ENCODE measurements around the gene UBALD1.

Gene UBALD1

DNA sequence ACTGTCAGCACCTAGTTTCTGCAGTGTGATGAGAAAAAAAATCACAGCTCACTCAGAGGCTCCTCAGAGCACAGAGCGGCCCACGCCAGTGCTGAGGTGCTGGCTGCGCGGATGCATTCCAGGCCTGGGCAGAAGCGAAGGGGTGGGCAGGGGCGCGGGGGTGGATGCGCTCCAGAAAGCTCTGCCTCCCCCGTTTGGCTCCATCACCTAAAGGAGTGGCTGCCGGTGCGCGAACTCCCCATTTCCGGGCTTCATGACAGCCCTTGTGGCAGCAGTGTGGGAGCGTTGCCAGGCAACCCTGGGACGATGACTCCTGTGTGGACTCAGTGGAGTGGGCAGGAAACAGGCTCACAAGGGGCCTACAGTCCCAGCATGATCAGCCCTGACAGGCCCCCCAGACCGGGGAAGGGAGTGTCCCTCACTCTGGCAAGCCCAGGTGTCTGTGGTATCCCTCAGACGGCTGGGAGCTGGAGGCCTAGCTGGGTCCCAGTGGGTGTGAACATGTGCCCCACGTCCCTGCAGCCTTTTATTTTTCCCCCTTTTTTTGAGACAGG, 45.8 kb upstream of the UBALD1 start:
- peak overlapping the region; percentile 37 for H3K9ac ChIP-seq (ENCODE audit: low read length)
- H2BK15ac ChIP-seq (ENCODE audit: low read depth, poor library complexity, severe bottlenecking) = no peak overlapping the region
- no peak overlapping the region for H4K8ac ChIP-seq (ENCODE audit: low read length)
- no peak overlapping the region for H2AFZ ChIP-seq (ENCODE audit: low read depth, low read length)
- no peak for DNase-seq
- H3K79me1 ChIP-seq (replicated peaks; ENCODE audit: low read length, poor library complexity, severe bottlenecking) = peaks cover 59% of the 10 kb centered on the region
- WGBS = 88% methylated on average over 18 of the region's 18 CpGs
- no peak overlapping the region for H3K4me3 ChIP-seq (ENCODE audit: insufficient read depth in 1 of 2, low read depth in 1 of 2, low read length in 2 of 2)
- H3K9me3 ChIP-seq (ENCODE audit: control insufficient read depth, low read length) = no peaks in the 10 kb centered on the region
- no peak overlapping the region for H3K18ac ChIP-seq (ENCODE audit: low read depth in 1 of 2, low read length in 2 of 2)
- no peak overlapping the region for H3K23ac ChIP-seq (ENCODE audit: low read length in 2 of 2)
- H4K91ac ChIP-seq (ENCODE audit: low read length) = no peak overlapping the region
- H3K4me2 ChIP-seq (ENCODE audit: low read length, poor library complexity, severe bottlenecking) = no peak overlapping the region
- H2AK5ac ChIP-seq (ENCODE audit: low read length, severe bottlenecking) = no peak overlapping the region
- no peak overlapping the region for H2BK12ac ChIP-seq (ENCODE audit: low read length in 2 of 2)
- peaks cover 54 to 89% of the 10 kb centered on the region in 2 experiments for H3K36me3 ChIP-seq (ENCODE audit: control insufficient read depth in 1 of 2, insufficient read depth in 2 of 2, low read depth in 1 of 2, low read length in 2 of 2)
- no peak overlapping the region for H3K27ac ChIP-seq (ENCODE audit: low read length, poor library complexity, severe bottlenecking)
- H3K4ac ChIP-seq (ENCODE audit: low read depth in 1 of 2, low read length in 2 of 2) = no peak overlapping the region
- H3K4me1 ChIP-seq (ENCODE audit: control insufficient read depth, insufficient read depth, low read depth, low read length) = peaks cover 29% of the 10 kb centered on the region
- no peak overlapping the region for H2BK120ac ChIP-seq (ENCODE audit: low read depth, low read length)
- H3K27me3 ChIP-seq (ENCODE audit: control insufficient read depth in 1 of 2, insufficient read depth in 1 of 2, low read length in 2 of 2) = no peaks in the 10 kb centered on the region
- H2BK5ac ChIP-seq (ENCODE audit: low read depth, low read length, poor library complexity, severe bottlenecking) = no peak overlapping the region
- no peak overlapping the region for H3K14ac ChIP-seq (ENCODE audit: low read length in 2 of 2)

DNA sequence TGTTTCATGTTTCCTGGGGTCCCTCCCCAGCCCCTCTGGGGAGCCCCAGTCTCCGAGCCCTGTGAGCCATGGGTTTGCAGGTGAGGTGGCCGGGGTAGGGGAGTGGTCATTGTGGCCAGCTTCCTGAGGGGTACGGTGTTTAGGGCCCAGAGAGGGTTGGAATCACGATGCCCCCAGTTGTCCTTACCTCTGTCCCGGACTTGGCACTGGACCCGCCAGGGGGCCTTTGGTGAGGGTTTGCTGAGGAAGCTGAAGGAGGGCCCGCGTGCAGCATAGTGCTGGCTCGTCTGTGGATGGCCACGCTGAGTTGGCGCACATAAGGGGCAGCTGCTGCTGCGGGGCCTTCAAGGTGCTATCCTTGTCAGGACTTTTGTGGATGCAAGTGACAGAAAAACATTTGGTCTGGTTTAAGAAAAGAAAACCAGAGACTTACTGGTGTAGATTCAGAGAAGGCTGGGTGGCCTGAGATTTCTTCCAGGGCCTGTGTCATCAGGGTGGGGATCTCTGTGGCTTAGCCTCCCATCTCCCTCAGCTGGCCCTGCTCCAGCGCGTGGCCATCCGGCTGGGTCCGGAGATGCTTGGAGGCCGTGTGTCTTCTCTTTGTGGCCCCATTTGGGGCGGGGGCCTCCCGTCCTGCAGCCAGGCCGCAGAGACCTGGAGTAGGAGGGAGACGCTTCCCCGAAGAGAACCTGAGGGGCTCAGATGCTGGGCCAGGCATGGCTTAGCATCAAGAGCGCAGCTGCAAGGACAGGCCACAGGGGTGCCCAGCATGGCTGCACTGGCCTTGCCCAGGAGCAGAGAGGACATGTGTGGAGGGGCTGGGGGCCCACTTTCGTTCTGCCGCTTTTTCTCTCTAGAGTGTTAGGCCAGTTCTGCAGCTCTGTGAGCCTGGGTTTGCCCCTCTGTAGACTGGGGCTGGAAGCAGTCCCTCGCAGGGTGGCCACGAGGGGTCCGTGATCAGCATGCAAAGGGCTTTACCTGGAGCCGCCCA, 45.0 kb upstream of the UBALD1 start:
- Histone ChIP-seq H3K23ac (ENCODE audit: low read length in 2 of 2) (no peak overlapping the region), H2BK120ac (ENCODE audit: low read depth, low read length) (no peak overlapping the region), H4K8ac (ENCODE audit: low read length) (no peak overlapping the region), H3K4me3 (ENCODE audit: insufficient read depth in 1 of 2, low read depth in 1 of 2, low read length in 2 of 2) (no peak overlapping the region), H2BK5ac (ENCODE audit: low read depth, low read length, poor library complexity, severe bottlenecking) (no peak overlapping the region), H3K79me1 (replicated peaks; ENCODE audit: low read length, poor library complexity, severe bottlenecking) (peaks cover 66% of the 10 kb centered on the region), H2AK5ac (ENCODE audit: low read length, severe bottlenecking) (no peak overlapping the region), H3K9me3 (ENCODE audit: control insufficient read depth, low read length) (no peaks in the 10 kb centered on the region), H3K4me2 (ENCODE audit: low read length, poor library complexity, severe bottlenecking) (no peak overlapping the region), H3K4ac (ENCODE audit: low read depth in 1 of 2, low read length in 2 of 2) (no peak overlapping the region), H3K4me1 (ENCODE audit: control insufficient read depth, insufficient read depth, low read depth, low read length) (peaks cover 35% of the 10 kb centered on the region), H3K9ac (ENCODE audit: low read length) (peak overlapping the region; percentile 22), H2BK12ac (ENCODE audit: low read length in 2 of 2) (no peak overlapping the region), H4K91ac (ENCODE audit: low read length) (no peak overlapping the region), H3K27ac (ENCODE audit: low read length, poor library complexity, severe bottlenecking) (no peak overlapping the region), H3K18ac (ENCODE audit: low read depth in 1 of 2, low read length in 2 of 2) (no peak overlapping the region), H2AFZ (ENCODE audit: low read depth, low read length) (no peak overlapping the region), H3K27me3 (ENCODE audit: control insufficient read depth in 1 of 2, insufficient read depth in 1 of 2, low read length in 2 of 2) (no peaks in the 10 kb centered on the region), H2BK15ac (ENCODE audit: low read depth, poor library complexity, severe bottlenecking) (peak overlapping the region; percentile 8), H3K36me3 (ENCODE audit: control insufficient read depth in 1 of 2, insufficient read depth in 2 of 2, low read depth in 1 of 2, low read length in 2 of 2) (peaks cover 60 to 89% of the 10 kb centered on the region in 2 experiments), H3K14ac (ENCODE audit: low read length in 2 of 2) (no peak overlapping the region)
- no peak for DNase-seq
- WGBS = 96% methylated on average over 29 of the region's 29 CpGs

DNA sequence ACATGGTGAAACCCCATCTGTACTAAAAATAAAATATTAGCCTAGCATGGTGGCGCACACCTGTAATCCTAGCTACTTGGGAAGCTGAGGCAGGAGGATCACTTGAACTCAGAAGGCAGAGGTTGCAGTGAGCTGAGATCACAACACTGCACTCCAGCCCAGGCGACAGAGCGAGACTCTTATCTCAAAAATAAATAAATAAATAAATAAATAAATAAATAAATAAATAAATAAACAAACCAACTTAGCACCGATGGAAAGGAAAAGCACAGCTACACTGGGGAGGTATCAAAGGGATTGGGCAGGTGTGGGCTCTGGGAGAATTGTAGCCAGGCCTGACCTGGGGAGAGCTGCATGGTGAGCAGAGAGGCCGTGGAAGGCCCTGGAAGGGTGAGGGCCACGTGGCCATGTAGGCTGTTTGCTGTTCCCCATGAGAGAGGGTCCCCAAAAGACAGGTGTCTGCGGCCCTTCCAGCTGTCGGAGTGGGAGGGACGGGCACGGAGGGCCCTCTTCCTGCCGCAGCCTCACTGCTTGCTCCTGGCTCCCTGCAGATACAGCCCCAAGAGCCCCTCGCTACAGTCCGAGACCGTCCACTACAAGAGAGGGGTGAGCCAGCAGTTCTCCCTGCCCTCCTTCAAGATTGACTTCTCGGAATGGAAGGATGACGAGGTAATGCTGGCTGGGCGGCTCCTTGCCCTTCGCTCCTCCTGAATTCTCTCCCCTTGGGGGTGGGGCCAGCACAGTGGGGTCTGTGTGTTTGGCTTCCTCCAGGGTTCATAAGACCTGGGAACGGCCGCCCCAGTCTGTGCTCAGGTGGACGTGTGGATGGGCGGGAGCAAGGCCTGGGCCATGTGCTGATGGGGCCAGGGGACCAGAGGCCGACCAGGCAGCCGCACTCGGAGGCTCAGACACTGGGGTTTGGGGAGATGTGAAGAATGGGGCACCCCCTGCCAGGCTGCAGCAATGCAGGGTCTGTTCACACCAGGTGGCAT, 42.3 kb upstream of the UBALD1 start:
- Histone ChIP-seq H3K36me3 (ENCODE audit: control insufficient read depth in 1 of 2, insufficient read depth in 2 of 2, low read depth in 1 of 2, low read length in 2 of 2) (peaks cover 67 to 86% of the 10 kb centered on the region in 2 experiments), H3K14ac (ENCODE audit: low read length in 2 of 2) (no peak overlapping the region), H3K9me3 (ENCODE audit: control insufficient read depth, low read length) (no peaks in the 10 kb centered on the region), H3K18ac (ENCODE audit: low read depth in 1 of 2, low read length in 2 of 2) (no peak overlapping the region), H3K23ac (ENCODE audit: low read length in 2 of 2) (no peak overlapping the region), H3K79me1 (replicated peaks; ENCODE audit: low read length, poor library complexity, severe bottlenecking) (peaks cover 73% of the 10 kb centered on the region), H4K91ac (ENCODE audit: low read length) (no peak overlapping the region), H3K4me3 (ENCODE audit: insufficient read depth in 1 of 2, low read depth in 1 of 2, low read length in 2 of 2) (no peak overlapping the region), H2AK5ac (ENCODE audit: low read length, severe bottlenecking) (no peak overlapping the region), H2BK120ac (ENCODE audit: low read depth, low read length) (no peak overlapping the region), H3K4me2 (ENCODE audit: low read length, poor library complexity, severe bottlenecking) (no peak overlapping the region), H2BK15ac (ENCODE audit: low read depth, poor library complexity, severe bottlenecking) (no peak overlapping the region), H3K27me3 (ENCODE audit: control insufficient read depth in 1 of 2, insufficient read depth in 1 of 2, low read length in 2 of 2) (no peaks in the 10 kb centered on the region), H2AFZ (ENCODE audit: low read depth, low read length) (no peak overlapping the region), H3K27ac (ENCODE audit: low read length, poor library complexity, severe bottlenecking) (no peak overlapping the region), H3K9ac (ENCODE audit: low read length) (no peak overlapping the region), H2BK5ac (ENCODE audit: low read depth, low read length, poor library complexity, severe bottlenecking) (no peak overlapping the region), H3K4ac (ENCODE audit: low read depth in 1 of 2, low read length in 2 of 2) (no peak overlapping the region), H3K4me1 (ENCODE audit: control insufficient read depth, insufficient read depth, low read depth, low read length) (peaks cover 44% of the 10 kb centered on the region), H4K8ac (ENCODE audit: low read length) (no peak overlapping the region), H2BK12ac (ENCODE audit: low read length in 2 of 2) (no peak overlapping the region)
- DNase-seq = no peak
- WGBS = 95% methylated on average over 23 of the region's 25 CpGs
